Activated CD4-positive, alpha-beta T cell treated with anti-CD3 and anti-CD28 coated beads, Interleukin-2, amount 50 U/mL, for 48 hours (primary cell): ENCODE measurements around the gene DENND5A.
"Not testable (repeated sequence)": the region's sequence is repeated elsewhere in the genome, so short reads cannot be mapped to it uniquely, and the experiment has no call there.

Source experiments
- DNase-seq, 2 experiments: peaks; one replicate each; pipeline ENCODE4 v3.0.0-alpha.2; 2020

Gene DENND5A

DNA sequence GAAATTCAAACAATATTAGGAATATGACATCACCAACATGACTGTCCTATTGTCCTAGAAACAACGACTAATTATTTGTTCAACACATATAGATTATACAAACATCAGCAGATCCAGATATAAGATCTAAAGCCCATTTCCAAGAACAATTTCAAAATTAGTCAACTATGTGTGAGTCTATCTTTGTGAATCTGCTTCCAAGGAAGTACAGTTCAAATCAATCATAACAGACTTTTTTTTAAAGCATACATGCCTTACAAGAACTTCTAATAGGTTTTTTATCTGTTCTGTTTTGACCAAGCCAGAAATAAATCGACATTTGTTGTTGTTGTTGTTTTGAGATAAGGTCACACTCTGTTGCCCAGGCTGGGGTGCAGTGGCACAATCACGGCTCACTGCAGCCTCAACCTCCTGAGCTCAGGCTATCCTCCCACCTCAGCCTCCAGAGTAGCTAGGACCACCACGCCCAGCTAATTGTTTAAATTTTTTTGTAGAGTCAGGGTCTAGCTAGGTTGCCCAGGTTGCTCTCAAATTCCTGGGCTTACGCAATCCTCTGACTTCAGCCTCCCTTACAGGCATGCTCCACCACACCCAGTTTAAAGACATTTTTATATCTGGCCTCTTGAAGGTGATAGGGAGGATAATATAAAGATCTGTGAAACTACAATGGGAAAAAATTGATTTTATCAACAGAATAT lies 54.8 kb downstream of the DENND5A start:
- no peak for DNase-seq

DNA sequence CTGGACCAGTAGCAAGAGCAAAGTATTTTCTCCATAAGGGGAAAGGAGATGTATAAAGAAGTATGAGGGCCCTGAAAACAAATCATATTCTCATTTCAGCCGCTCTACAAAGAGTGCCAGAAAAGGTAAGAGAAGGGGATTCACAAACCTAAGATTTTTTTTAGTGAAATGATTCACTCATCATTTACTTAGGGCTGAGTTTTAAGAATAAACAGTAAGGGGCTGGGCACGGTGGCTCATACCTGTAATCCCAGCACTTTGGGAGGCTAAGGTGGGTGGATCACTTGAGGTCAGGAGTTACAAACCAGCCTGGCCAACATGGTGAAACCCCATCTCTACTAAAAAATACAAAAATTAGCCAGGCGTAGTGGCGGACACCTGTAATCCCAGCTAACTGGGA lies 55.5 kb downstream of the DENND5A start:
- peak in 1 of 2 experiments; percentile 25 for DNase-seq

DNA sequence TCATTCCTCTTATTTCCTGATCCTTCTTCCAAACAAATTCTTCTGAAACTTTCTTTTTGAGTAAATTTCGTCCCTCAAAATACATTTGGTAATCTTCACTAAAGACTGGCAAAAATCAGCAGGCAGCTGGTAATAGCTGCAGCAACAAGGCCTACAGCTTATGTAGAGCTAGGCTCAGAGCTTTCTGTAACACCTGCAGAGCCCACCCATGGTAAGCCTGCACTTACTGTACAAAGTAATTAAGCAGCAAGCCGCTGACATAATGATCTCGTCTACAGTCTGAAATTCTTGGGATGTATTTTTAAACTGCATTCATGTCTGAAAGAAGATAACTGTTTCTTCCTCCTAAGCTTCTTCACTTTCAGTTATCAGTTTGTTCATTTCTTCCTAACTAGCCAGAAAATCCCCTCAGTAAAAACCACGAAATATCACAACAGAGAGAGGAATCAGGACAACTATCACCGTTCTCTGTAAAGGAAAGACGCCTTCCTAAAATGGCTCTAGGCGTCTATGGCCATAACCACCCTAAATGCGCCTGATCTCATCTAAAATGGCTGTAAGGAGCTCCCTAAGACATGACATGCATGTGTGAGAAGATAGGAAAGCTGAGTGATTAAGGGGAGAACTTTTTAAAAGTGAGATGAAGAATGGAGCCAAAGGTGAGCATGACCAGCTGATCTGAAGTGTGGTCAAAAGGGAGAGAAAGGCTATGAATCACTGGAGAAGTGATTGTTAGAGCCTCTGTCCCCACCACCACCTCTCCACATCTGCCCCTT lies 56.2 kb downstream of the DENND5A start:
- DNase-seq, result no peak

DNA sequence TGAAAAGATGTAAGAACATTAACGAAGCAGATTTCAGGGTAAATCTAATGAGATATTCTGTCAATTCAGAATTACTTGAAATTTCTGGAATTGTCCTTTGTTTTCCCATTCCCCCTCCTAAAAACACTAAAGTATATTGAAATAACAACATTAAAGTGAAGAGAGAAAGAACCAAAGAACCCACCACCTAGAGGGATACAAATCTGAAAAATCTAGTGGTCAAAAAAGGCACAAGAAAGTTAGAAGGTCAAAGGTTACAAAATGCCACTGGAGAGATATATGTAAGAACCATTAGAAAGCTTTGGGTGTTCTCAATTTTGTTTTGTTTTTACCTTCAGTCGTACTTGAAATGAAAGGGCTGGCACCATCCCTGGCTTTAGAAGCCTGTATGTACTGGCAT lies 57.9 kb downstream of the DENND5A start:
- no peak for DNase-seq

DNA sequence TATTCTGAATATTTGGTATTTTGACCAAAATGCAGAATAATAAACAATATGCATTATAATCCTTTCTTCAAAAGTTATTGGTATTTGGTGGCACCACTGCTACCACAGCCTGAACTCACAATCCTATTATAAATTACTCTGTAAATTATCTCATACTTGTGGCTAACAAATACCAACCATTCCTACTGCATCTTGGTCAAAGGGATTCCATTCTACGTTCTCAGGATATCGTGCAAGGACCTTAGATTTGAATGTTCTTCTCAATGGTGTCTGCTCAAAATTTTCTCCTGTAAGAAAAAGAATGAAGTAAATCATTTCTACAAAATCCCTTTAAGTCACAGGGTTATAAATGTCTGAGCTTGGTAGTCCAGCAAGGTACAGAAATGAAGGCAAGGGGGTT lies 58.7 kb downstream of the DENND5A start:
- DNase-seq, result no peak

DNA sequence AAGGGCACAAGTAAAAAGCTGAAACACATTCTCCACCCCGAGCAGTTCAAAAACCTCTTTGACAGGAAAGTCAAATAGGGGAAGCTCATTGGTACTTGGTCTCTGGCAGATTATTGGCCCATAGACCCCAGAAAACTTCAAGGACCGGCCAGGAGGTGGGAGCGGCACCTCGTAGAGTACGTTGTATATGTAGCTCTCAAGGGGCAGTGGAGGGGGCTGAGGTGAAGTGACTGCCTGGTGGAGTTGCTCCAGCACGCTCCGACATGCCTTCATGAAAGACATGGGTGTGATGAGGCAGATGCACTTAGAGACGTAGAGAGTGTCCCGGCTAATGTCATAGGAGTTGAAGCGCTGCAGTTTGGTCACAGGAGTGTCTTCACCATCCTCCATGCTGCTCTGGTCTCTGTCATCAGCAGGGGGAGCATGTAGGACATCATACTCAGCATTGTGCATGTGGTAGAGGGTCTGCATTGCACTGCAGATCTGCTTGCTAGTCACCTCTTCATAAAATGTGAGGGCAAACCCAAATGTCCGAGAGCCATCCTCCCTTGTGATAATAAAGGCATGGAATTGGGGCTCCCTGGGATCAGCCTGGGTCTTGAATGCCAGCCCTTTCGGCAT lies 61.3 kb downstream of the DENND5A start:
- no peak for DNase-seq

DNA sequence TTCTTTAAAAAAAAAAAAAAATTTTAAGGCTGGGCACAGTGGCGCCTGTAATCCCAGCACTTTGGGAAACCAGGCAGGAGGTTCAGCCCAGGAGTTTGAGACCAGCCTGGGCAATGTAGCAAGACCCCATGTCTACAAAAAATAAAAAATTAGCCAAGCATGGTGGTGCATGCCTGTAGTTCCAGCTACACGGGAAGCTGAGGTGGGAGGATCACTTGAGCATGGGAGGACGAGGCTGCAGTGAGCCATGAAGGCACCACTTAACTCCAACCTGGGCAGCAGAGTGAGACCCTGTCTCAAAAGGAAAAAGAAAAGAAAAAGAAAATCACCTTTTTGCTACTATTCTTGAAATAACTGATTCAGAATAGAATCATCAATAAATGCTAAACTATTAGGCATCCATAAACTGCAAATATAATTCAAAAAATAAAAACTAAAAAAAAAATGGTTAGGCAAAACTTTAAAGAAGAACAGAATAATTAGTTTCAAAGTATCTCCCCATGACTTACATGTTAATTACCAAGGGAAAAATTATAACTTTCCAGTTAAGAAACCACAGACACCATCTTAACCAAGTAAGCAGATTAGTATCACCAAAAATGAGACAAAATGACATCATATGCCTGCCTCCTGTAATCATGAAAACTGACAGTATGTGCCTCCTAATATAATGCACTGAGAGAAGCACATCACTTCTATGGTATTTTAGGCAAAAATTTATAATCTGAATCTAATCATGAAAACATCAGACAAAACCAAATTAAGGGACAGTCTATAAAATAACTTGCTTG lies 63.6 kb downstream of the DENND5A start:
- no peak for DNase-seq

DNA sequence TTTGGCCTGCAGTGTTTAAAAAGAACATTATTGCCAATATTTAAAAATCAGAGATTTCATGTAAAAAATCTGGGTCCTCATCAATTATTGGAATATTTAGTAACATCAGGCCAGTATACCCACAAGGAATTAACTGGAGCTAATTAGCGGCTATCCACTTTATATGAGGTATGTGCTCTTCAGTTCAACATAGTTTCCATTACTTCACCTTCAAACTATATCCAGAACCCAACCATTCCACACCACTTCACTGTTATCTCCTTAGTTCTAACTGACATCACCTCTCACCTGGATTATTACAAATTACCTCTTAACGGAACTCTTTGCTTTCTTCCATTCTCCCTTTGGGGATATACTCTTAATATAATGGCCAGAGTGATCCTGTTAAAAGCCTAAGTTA lies 64.7 kb downstream of the DENND5A start:
- no peak for DNase-seq

DNA sequence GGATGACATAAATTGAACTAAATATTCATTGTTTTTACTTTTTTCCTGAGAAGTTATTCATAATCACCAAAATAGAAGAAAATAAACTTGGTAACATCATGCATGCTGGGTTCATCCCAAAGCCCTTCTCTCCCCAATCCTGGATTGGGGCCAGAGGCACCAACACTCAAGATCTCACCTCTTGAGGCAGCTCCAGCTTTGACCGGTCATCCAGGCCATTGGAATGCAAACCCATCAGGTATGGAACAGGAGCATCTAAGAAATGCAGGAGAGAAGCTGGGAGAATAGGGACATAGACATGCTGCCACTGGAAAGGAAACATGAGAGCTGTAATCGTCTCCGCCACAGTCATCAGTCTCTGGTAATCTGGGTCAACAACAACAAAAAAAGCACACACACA lies 71.8 kb downstream of the DENND5A start:
- DNase-seq, result no peak

DNA sequence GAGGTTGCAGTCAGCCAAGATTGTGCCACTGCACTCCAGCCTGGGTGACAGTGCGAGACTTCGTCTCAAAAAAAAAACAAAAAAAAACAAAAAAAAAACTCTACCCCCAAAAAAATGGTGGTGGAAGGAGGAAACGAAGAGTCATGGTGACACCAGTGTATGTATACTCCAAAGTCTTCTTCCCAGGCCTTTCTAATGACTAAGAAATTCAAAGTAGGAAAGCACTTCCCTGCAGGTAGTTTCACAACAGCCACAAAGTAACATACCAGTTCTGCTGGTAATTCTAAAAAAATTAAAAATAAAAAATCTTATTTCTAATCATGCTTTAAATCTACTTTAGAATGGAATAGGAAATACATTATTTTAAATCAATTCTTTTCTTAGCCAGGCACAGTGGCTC lies 72.6 kb downstream of the DENND5A start:
- no peak for DNase-seq

DNA sequence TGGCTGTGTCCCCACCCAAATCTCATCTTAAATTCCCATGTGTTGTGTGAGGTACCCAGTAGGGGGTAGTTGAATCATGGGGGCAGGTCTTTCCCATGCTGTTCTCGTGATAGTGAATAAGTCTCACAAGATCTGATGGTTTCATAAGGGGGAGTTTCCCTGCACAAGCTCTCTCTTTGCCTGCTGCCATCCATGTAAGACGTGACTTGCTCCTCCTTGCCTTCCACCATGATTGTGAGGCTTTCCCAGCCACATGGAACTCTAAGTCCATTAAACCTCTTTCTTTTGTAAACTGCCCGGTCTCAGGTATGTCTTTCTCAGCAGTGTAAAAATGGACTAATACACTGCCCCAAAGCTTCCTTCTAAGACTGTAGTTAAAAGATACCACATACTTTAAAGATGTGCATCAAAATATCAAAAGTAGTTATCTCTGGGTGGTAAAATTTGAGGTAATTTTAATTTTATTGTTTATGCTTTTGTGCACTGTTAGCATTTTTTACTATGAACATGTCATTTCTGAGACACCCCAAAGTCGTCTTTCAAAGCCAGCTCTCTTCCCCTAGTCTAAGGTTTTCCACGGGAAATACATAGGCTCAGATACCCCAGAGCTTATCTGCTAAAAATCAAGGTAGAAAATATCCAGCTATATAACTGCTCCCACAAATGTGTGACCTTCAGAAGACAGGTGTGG lies 74.7 kb downstream of the DENND5A start:
- not testable (repeated sequence) for DNase-seq

DNA sequence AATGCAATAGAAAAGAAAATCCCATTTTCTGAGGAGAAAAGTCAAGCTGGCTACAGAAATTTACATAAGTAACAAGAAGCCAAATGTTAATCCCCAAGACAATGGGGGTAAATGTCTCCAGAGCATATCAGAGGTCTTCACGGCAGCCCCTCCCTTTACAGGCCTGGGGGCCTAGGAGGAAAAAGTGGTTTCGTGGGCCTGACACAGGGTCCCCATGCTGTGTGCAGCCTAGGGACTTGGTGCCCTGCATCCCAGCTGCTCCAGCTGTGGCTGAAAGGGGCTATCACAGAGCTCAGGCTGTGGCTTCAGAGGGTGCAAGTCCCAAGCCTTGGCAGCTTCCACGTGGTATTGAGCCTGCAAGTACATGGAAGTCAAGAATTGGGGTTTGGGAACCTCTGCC lies 76.3 kb downstream of the DENND5A start:
- DNase-seq, result not testable (repeated sequence)

DNA sequence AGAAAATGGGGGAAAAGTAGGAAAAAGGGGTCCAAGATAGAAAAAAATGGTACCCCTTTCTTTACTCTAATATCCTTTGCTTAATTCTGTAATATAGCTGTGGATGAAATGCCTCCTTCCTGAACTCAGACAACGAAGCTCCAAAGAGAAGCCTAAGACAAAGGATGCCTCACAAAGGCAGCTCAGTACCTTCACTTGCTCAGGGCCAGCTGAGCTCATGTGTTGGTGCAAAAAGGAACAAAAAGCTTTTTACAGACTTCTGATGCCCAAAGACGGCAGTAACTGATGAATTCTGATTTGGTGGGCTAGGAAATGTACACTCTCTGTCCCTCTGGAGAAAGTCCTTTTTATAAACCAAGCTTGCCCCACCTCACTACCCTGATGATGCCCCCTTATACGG lies 77.5 kb downstream of the DENND5A start:
- DNase-seq, result no peak

DNA sequence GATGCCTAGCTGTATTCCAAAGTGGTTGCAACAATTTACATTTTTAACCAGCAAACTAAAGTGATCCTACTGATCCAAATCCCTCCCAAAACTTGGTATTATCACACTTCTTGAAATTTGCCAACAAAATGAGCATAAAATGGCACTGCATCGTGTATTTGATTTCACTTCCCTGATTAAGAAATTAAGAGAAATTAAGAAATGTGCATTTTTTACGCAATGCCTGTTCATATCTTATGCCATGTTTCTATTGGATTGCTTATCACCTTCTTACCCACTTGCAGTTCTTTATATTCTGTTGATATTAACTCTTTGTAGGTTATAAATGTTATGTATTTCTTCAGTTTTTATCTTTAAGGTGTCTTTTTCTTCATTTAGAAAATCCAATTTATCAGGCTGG lies 80.6 kb downstream of the DENND5A start:
- no peak for DNase-seq

DNA sequence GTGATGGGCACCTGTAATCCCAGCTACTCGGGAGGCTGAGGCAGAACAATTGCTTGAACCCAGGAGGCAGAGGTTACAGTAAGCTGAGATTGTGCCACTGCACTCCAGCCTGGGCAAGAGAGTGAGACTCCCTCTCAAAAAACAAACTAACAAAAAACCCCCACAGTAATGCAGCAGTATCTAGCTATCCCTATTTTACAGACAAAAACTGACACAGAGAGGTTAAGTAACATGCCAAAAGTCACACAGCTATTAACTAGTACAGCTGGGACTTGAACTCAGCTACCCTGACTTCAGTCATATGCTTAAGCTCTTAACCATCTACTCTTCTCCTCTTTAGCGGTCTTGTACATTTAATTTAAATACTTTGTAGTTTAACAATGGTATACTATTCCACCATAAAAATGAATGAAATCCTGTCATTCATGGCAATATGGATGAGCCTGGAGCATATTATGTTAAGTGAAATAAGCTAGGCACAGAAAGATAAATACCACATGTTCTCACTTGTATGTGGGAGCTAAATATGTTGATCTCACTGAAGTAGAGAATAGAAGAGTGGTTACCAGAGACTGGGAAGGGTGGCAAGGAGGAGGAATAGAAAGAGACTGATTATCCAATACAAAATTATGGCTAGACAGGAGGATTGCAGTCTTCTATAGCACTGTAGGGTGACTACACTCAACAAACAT lies 82.8 kb downstream of the DENND5A start:
- DNase-seq, result no peak

DNA sequence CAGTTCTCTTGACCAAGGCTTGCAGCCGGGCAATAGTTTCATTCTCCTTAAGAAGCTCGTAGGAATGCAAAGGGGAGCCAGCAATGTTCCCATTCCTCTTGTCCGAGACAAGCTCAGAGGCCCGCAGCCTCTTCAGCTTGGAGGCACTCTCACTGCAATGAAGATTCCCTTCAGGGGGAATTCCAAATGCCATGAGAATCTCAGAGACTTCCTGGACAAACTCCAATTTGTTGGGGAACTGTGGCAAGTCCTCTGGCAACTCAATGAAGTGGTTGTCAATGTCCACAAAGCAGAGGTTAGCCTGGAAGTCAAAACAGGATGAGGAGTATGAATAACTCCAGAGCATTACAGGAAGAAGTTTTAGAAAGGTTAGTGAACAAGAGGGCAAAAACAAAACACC lies 84.4 kb downstream of the DENND5A start:
- DNase-seq, result no peak

DNA sequence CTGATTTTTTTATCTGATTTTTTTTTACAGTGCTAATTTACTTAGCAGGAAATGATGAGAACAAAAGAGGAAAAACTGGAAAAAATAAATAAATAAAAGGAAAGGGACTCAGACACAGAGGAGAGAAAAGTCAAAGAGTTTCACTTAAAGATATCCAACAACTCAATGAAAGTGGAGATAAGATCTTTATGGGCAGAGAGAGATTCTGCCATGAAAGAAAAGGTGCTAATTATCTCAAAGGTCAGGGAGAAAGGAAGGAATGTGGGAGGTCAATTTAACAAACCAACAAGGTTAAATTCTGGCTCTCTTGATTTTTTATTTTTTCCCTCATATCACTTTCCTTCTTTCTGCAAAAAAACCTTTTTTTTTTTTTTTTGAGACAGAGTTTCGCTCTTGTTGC lies 86.0 kb downstream of the DENND5A start:
- no peak for DNase-seq

DNA sequence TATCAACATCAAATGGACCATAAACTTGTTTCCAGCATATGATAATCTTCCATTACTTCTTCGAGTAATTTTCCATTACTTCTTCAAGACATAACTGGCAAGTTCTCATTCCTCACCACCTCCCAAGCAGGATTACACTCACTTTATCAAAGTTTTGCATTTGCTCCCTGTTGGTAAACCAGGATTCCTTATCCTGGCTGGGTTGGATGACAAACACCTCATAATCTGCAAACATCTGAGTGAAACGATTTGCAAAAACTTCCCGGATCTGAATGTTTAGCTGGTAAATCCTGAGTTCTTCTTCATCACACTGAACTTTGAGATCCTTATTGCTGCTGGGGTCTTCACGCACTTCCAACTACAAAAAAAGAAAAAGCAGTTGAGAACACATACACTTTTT lies 86.4 kb downstream of the DENND5A start:
- no peak for DNase-seq

DNA sequence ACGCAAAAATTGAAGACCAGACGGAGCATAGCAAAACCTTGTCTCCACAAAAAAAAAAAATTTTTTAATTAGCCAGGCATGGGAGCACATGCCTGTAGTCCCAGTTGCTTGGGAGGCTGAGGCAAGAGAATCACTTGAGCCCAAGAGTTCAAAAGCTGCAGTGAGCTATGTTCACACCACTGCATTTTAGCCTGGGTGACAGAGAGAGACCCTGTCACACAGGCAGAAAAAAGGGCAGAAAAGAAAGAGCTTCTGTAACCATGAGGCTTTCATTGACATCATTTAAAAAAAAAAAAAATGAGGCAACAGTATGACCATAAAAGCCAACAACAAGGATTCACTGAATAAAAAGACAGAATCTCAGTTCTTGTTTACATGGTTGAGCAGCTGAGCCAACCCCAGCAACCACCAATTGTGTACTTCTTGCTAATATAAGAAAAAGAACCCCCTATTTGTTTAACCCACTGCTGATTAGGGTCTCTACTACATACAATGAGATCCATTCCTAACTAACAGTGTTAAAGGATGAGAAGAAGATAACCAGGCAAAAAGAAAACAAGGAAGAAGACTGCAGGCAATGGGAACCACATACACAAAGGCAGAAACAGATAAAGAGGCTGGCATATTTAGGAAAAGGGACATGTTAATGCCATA lies 87.6 kb downstream of the DENND5A start:
- no peak for DNase-seq

DNA sequence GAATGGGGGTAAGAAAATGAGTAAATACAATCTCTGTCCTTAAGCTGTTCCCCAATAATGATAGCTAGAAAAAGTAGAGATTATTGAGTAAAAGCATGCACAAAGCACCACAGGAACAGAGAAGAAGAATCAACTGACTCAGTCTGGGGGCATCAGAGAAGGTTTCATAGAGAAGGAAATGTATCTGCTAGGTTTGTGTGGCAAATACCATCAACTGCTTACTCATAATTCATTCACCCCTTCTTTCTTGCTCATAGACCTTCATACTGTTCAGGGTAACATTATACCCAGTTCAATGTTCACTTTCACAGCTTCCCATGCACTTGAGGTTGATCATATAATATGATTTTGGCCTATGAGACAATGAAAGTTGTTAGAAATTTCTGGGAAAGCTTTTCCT lies 88.6 kb downstream of the DENND5A start:
- no peak for DNase-seq

DNA sequence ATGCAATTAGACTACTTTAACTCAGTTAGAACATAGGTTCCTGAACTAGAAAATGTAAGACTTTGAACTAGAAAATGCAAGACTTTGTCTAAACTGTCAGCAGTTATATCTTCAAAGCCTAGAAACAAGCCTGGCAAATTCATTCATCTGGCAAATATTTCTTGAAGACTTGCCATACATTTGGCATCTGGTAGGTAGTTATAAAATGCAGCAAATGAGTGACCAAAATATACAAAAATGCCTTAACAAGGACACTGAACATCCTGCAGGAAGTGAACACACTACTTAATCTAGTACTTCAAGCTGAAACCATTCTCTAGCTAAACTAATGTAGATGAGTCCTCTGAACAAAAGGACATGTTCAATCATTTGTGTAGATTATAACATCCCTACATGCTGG lies 89.0 kb downstream of the DENND5A start:
- no peak for DNase-seq

DNA sequence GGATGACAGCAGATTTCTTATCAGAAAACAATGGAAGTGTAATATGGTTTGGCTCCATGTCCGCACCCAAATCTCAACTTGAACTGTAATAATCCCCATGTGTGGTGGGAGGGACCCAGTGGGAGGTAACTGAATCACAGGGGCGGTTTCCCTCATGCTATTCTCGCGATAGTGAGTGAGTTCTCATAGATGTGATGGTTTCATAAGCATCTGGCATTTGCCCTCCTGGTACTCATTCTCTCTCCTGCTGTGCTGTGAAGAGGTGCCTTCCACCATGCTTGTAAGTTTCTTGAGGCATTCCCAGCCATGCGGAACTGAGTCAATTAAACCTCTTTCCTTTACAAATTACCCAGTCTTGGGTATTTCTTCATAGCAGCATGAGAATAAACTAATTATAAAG lies 92.8 kb downstream of the DENND5A start:
- no peak for DNase-seq
